Left ventricle myocardium inferior (tissue), 1 donor: ENCODE measurements around the gene GLI2. TPM values are rescaled to one million over a fixed set of nuclear protein-coding genes. Genes with fewer than 3 reads are reported as not detected.

Experiments used
- DNase-seq: peaks from one replicate; pipeline ENCODE4 v3.0.0-alpha.2; 2020
- H3K27ac ChIP-seq: fragments of 200-600 bp; replicated peaks from 2 replicates; pipeline ENCODE4 v1.8.0; 2021
- H3K27me3 ChIP-seq: fragments of 200-600 bp; 2 replicates; pipeline ENCODE4 v1.8.0; 2021; ENCODE audit warnings: low read depth
- H3K36me3 ChIP-seq: fragments of 200-600 bp; 2 replicates; pipeline ENCODE4 v1.8.0; 2021
- H3K4me1 ChIP-seq: fragments of 200-600 bp; 2 replicates; pipeline ENCODE4 v1.8.0; 2021
- H3K4me3 ChIP-seq: fragments of 200-600 bp; 2 replicates; pipeline ENCODE4 v1.8.0; 2021; ENCODE audit warnings: mild to moderate bottlenecking, moderate library complexity
- H3K9me3 ChIP-seq: fragments of 200-600 bp; replicated peaks from 2 replicates; pipeline ENCODE4 v1.8.0; 2021
- CTCF ChIP-seq: fragments of 200-600 bp; IDR thresholded peaks from 2 replicates; pipeline ENCODE4 v1.8.0; 2021; ENCODE audit warnings: antibody characterized with exemption, mild to moderate bottlenecking, borderline replicate concordance
- intact Hi-C: fragments of 100-400 bp; cut with micrococcal nuclease; formaldehyde crosslinking; loops from one replicate; pipeline ENCODE4 v1.11.0; 2022
- total RNA-seq: library from RNA; stranded (reverse); fragmentation: NEBNext Ultra II Directional; extraction: Animal tissue kit (Norgen Biotek cat#: 25700); gene quantifications from one replicate; pipeline ENCODE4 v1.2.1, GENCODE V29; 2021
- donor health status: DM: no; HTN: yes; CAD: no; lungs with severe emphysema.

The GLI2 gene
- total RNA-seq, 1 donor from 2014 or later = 2.4 TPM

- no peak for DNase-seq
- H3K4me1 ChIP-seq = no peaks in the 10 kb centered on the region
- peaks cover 98% of the 10 kb centered on the region for H3K27me3 ChIP-seq
- no peaks in the 10 kb centered on the region for H3K36me3 ChIP-seq
- H3K27ac ChIP-seq = no peak overlapping the region
- H3K9me3 ChIP-seq = no peaks in the 10 kb centered on the region
- intact Hi-C loops = no loop called here
- TF ChIP-seq CTCF = no peak
- H3K4me3 ChIP-seq = no peak overlapping the region
Measured at GRCh38 chr2:120691410-120691809, 44.3 kb upstream of the GLI2 start.

GRCh38 chr2:120692691-120693090 lies 43.0 kb upstream of the GLI2 start:
- H3K4me3 ChIP-seq = no peak overlapping the region
- no peak overlapping the region for H3K27ac ChIP-seq
- H3K4me1 ChIP-seq = no peaks in the 10 kb centered on the region
- no peak for DNase-seq
- H3K36me3 ChIP-seq = no peaks in the 10 kb centered on the region
- intact Hi-C loops = no loop called here
- H3K9me3 ChIP-seq = no peaks in the 10 kb centered on the region
- no peak for TF ChIP-seq CTCF
- H3K27me3 ChIP-seq = peaks cover 98% of the 10 kb centered on the region

- no peak for DNase-seq
- H3K27ac ChIP-seq = no peak overlapping the region
- H3K27me3 ChIP-seq = peaks cover 99% of the 10 kb centered on the region
- no peaks in the 10 kb centered on the region for H3K36me3 ChIP-seq
- no peak for TF ChIP-seq CTCF
- intact Hi-C loops = no loop called here
- no peaks in the 10 kb centered on the region for H3K4me1 ChIP-seq
- no peak overlapping the region for H3K4me3 ChIP-seq
- no peaks in the 10 kb centered on the region for H3K9me3 ChIP-seq
Measured at GRCh38 chr2:120693121-120693520, 42.5 kb upstream of the GLI2 start.

GRCh38 chr2:120694034-120694433 lies 41.6 kb upstream of the GLI2 start:
- no peaks in the 10 kb centered on the region for H3K4me1 ChIP-seq
- H3K9me3 ChIP-seq = no peaks in the 10 kb centered on the region
- DNase-seq = no peak
- peaks cover 98% of the 10 kb centered on the region for H3K27me3 ChIP-seq
- H3K27ac ChIP-seq = no peak overlapping the region
- no peaks in the 10 kb centered on the region for H3K36me3 ChIP-seq
- intact Hi-C loops = no loop called here
- no peak for TF ChIP-seq CTCF
- H3K4me3 ChIP-seq = no peak overlapping the region

- H3K27ac ChIP-seq = no peak overlapping the region
- H3K4me3 ChIP-seq = no peak overlapping the region
- no peaks in the 10 kb centered on the region for H3K9me3 ChIP-seq
- DNase-seq = no peak
- TF ChIP-seq CTCF = no peak
- peaks cover 98% of the 10 kb centered on the region for H3K27me3 ChIP-seq
- no peaks in the 10 kb centered on the region for H3K36me3 ChIP-seq
- intact Hi-C loops = loop anchor here (2.0 kb wide), 1 partner anchor 373 kb away; no protein-coding TSS in a partner anchor
- H3K4me1 ChIP-seq = no peaks in the 10 kb centered on the region
Measured at GRCh38 chr2:120697471-120697870, 38.2 kb upstream of the GLI2 start.

- H3K27me3 ChIP-seq = peaks cover 91% of the 10 kb centered on the region
Measured at GRCh38 chr2:120699292-120699691, 36.4 kb upstream of the GLI2 start.

More at GRCh38 chr2:120699292-120699691, 36.4 kb upstream of the GLI2 start:
- Histone ChIP-seq H3K27ac (no peak overlapping the region), H3K4me1 (no peaks in the 10 kb centered on the region), H3K9me3 (no peaks in the 10 kb centered on the region), H3K36me3 (no peaks in the 10 kb centered on the region), H3K4me3 (no peak overlapping the region)
- intact Hi-C loops = no loop called here
- no peak for TF ChIP-seq CTCF
- DNase-seq = no peak
